Measurements from ENCODE around the gene PRR15.
"Not testable (repeated sequence)": the region's sequence is repeated elsewhere in the genome, so short reads cannot be mapped to it uniquely, and the experiment has no call there.

PRR15 gene

GRCh38 chr7:29563590-29564495 is at the start of gene PRR15:
TSS of gene PRR15 (plus strand) at chr7:29563835. CDS start at chr7:29566330, 2,495 bp downstream.
- no peak for DNase-seq

- DNase-seq: no peak
These were observed 47.1 kb upstream of the PRR15 start for GRCh38 chr7:29516491-29516890.

GRCh38 chr7:29518616-29519015 is 45.0 kb upstream of the PRR15 start:
- no peak for DNase-seq

- DNase-seq: no peak
These were observed 39.9 kb upstream of the PRR15 start for GRCh38 chr7:29523728-29524127.

GRCh38 chr7:29527505-29528108 is 36.0 kb upstream of the PRR15 start:
- DNase-seq: no peak

- not testable (repeated sequence) for DNase-seq
These were observed 35.1 kb upstream of the PRR15 start for GRCh38 chr7:29528526-29528925.

GRCh38 chr7:29538389-29538788 is 25.2 kb upstream of the PRR15 start:
- no peak for DNase-seq

GRCh38 chr7:29539471-29539870 is 24.2 kb upstream of the PRR15 start:
- DNase-seq: no peak

- no peak for DNase-seq
These were observed 16.2 kb upstream of the PRR15 start for GRCh38 chr7:29547421-29547820.

- DNase-seq: no peak
These were observed 14.8 kb upstream of the PRR15 start for GRCh38 chr7:29548823-29549222.

- no peak for DNase-seq
These were observed 11.2 kb upstream of the PRR15 start for GRCh38 chr7:29552392-29552791.

- no peak for DNase-seq
These were observed 8.6 kb upstream of the PRR15 start for GRCh38 chr7:29555061-29555460.

GRCh38 chr7:29556405-29557195 is 7.0 kb upstream of the PRR15 start:
- DNase-seq: no peak

- DNase-seq: no peak
These were observed 5.7 kb upstream of the PRR15 start for GRCh38 chr7:29557954-29558353.

- DNase-seq: no peak
These were observed 2.4 kb upstream of the PRR15 start for GRCh38 chr7:29561271-29561670.

- no peak for DNase-seq
These were observed 1.3 kb upstream of the PRR15 start for GRCh38 chr7:29562307-29562706.

GRCh38 chr7:29564496-29565223 is 1.0 kb downstream of the PRR15 start:
- no peak for DNase-seq

- no peak for DNase-seq
These were observed 1.6 kb downstream of the PRR15 start for GRCh38 chr7:29565224-29565630.

- no peak for DNase-seq
These were observed 2.0 kb downstream of the PRR15 start for GRCh38 chr7:29565634-29565981.

- no peak for DNase-seq
These were observed 2.5 kb downstream of the PRR15 start for GRCh38 chr7:29565982-29566746.

GRCh38 chr7:29567174-29567573 is 3.5 kb downstream of the PRR15 start:
- no peak for DNase-seq

- no peak for DNase-seq
These were observed 6.0 kb downstream of the PRR15 start for GRCh38 chr7:29569648-29570047.
